ENCODE measurements around the gene STXBP6. TPM values are rescaled to one million over a fixed set of nuclear protein-coding genes. Genes with fewer than 3 reads are reported as not detected.

Gene STXBP6
- total and polyA plus RNA-seq, 2 experiments from 2014 or later = 19.7 to 29.0 TPM

- no peak for TF ChIP-seq REST (IDR thresholded peaks at IDR 0.05; ENCODE audit: unreplicated experiment)
- TF ChIP-seq CTCF (conservative IDR thresholded peaks at IDR 0.05; ENCODE audit: low read depth in 2 of 2) = no peak
These were observed 70.9 kb downstream of the STXBP6 start (continued) for GRCh38 chr14:24978862-24979724.

- no peaks in the 10 kb centered on the region for H3K27me3 ChIP-seq (ENCODE audit: insufficient read depth)
- H4K20me1 ChIP-seq (replicated peaks; ENCODE audit: insufficient read depth) = no peaks in the 10 kb centered on the region
- no peaks in the 10 kb centered on the region for H3K36me3 ChIP-seq (ENCODE audit: insufficient read depth)
- no peaks in the 10 kb centered on the region for H3F3A ChIP-seq (replicated peaks; ENCODE audit: low read depth)
- H3K4me3 Mint-ChIP-seq = no peak overlapping the region
- H3K4me3 ChIP-seq = no peak overlapping the region
- no peak for ATAC-seq
- H3K27ac Mint-ChIP-seq = no peak overlapping the region; the same call in 1 of the 2 replicates
- no peaks in the 10 kb centered on the region for H3K4me1 Mint-ChIP-seq
- no peaks in the 10 kb centered on the region for H3K4me1 ChIP-seq (ENCODE audit: insufficient read depth)
- H3K27ac ChIP-seq (ENCODE audit: low read depth) = no peak overlapping the region
- H3K79me2 ChIP-seq (replicated peaks; ENCODE audit: insufficient read depth) = no peaks in the 10 kb centered on the region
- no peak overlapping the region for H2AFZ ChIP-seq
- no peak overlapping the region for H3K4me2 ChIP-seq
- H3K9me3 Mint-ChIP-seq = no peaks in the 10 kb centered on the region
- no peak for DNase-seq (ENCODE audit: low spot score)
- TF ChIP-seq ZNF114 (CRISPR knock-in tag; IDR thresholded peaks at IDR 0.05) = no peak
- no peaks in the 10 kb centered on the region for H3K27me3 Mint-ChIP-seq (ENCODE audit: insufficient read depth, low read depth, poor library complexity)
- H3K36me3 Mint-ChIP-seq (ENCODE audit: low read depth) = no peaks in the 10 kb centered on the region; the same call in 2 of the 3 replicates
- no peaks in the 10 kb centered on the region for H3K9me2 ChIP-seq (ENCODE audit: insufficient read depth)
These were observed 73.3 kb downstream of the STXBP6 start for GRCh38 chr14:24976602-24977001.

GRCh38 chr14:24975393-24975792, 74.6 kb downstream of the STXBP6 start:
- Histone ChIP-seq H3K27ac (ENCODE audit: low read depth) (no peak overlapping the region), H3K4me3 (no peak overlapping the region), H3K36me3 (ENCODE audit: insufficient read depth) (no peaks in the 10 kb centered on the region), H3K4me1 (ENCODE audit: insufficient read depth) (no peaks in the 10 kb centered on the region), H3K27me3 (ENCODE audit: insufficient read depth) (no peaks in the 10 kb centered on the region), H3F3A (replicated peaks; ENCODE audit: low read depth) (no peaks in the 10 kb centered on the region), H3K9me2 (ENCODE audit: insufficient read depth) (no peaks in the 10 kb centered on the region), H4K20me1 (replicated peaks; ENCODE audit: insufficient read depth) (no peaks in the 10 kb centered on the region), H2AFZ (no peak overlapping the region), H3K4me2 (no peak overlapping the region), H3K79me2 (replicated peaks; ENCODE audit: insufficient read depth) (no peaks in the 10 kb centered on the region)
- DNase-seq (ENCODE audit: low spot score) (no peak), ATAC-seq (no peak)
- no peak overlapping the region for H3K4me3 Mint-ChIP-seq
- no peaks in the 10 kb centered on the region for H3K4me1 Mint-ChIP-seq
- H3K27me3 Mint-ChIP-seq (ENCODE audit: insufficient read depth, low read depth, poor library complexity) = no peaks in the 10 kb centered on the region
- no peaks in the 10 kb centered on the region for H3K36me3 Mint-ChIP-seq (ENCODE audit: low read depth)
- no peaks in the 10 kb centered on the region for H3K9me3 Mint-ChIP-seq
- H3K27ac Mint-ChIP-seq = no peak overlapping the region; the same call in 1 of the 2 replicates
- TF ChIP-seq CREB1 (CRISPR knock-in tag; IDR thresholded peaks at IDR 0.05; ENCODE audit: low read depth) (no peak), EZH2 (IDR thresholded peaks at IDR 0.05; ENCODE audit: low read depth, unreplicated experiment) (no peak), EZH2phosphoT487 (IDR thresholded peaks at IDR 0.05; ENCODE audit: unreplicated experiment) (no peak), CTCF (conservative IDR thresholded peaks at IDR 0.05; ENCODE audit: low read depth in 2 of 2) (no peak)

Measured in GM23338 (cell line).